H54 (cell line): ENCODE measurements around the gene SELENOH.

Source experiments
- DNase-seq: peaks from one replicate; pipeline ENCODE4 v3.0.0; 2011; ENCODE audit warnings: low spot score, mixed read lengths; ENCODE audit not compliant: insufficient read length
- FAIRE-seq: peaks from 3 replicates; lab custom pipeline; 2011; peaks lifted over from hg19 to GRCh38; lab: Jason Lieb, UNC
- POLR2A ChIP-seq: IDR thresholded peaks from 2 replicates; pipeline ENCODE4 v1.6.1; 2011; ENCODE audit warnings: low read depth, mild to moderate bottlenecking, low read length

The SELENOH gene

DNA sequence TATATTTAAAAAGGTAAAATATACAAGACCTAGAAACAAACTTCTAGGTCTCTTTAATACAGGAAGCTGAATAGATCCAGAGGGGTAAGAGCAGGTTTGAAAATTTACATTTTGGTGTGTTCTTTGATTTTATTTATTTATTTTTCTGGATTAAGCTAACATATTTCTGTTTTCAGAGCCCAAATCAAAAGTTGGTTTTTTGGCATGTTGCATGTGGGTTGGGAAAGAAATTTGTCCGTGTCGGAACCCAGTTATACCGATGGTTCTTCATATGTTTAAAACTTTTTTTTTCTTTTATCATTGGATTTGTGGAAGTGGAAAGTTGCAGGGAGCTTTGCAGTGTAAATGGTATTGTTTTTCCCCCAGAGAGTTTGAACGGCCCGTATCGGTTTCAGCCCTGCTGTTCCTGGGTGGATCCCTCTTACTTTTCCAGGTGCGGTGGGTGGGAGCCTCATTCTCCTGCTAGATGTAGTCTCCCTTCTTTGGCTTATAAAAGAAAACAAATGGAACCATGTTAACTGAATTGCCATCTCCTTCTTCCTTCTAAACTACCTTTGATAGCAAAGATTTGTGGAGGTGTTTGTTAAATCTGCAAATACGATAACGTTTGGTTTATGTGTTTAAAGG lies 21.1 kb downstream of the SELENOH start:
- DNase-seq: no peak
- no peak for TF ChIP-seq POLR2A
- no peak for FAIRE-seq

DNA sequence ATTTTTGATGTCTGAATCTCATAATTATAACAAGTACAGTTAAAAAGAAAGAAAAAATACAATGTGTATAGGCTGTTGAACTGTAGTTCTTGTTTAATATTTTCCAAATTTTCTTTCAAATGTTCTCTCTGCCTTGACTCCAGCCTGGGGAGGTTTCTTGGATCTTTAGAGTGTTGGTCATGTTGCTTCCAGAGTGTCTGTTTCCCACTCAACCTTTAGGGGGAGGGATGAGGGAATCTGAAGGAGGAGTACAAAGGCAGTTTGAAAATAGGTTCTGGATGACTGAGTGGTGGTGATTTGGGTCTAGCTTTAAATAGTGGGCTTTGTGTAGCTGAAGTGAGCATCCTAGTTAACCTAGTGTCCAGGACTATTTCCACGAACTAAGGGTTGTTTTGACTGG lies 22.3 kb downstream of the SELENOH start:
- DNase-seq: no peak
- no peak for FAIRE-seq
- TF ChIP-seq POLR2A: no peak

DNA sequence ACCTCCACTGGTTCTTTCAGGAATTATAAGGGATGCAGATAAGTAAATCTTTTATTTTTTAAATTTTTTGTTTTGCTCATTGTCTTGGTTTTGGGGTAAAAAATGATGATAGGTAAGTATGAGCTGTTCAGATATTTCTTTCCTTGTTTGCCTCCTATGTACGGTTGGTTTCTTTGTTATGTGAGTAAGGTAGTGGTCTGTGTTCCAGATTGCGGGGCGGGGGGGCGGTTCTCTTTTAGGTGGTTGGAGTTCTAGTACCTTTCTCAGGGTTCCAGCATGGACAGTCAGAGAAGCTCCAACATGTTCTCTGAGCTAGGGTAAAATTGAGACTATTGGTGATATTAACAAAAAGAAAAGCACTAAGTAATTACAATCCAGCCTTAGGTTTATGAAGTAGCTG lies 22.7 kb downstream of the SELENOH start:
- no peak for FAIRE-seq
- no peak for TF ChIP-seq POLR2A
- no peak for DNase-seq

DNA sequence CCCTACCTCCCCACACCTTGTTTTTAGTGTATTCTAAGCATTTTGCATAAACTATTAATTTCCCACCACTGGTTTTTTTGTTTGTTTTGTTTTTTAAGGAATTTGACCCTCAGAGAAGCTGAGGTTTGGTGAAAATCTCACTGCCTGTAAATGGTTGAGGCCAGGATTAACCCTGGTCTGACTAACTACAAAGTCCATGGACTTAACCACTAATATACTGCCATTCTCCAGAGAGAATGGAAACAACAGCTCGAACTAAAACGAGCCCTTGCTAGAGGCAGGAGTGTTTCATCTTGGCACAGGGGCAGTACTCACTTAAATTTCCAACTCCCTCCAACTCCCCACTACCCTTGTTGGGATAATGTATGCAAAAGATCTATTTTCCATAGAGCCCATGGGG lies 23.3 kb downstream of the SELENOH start:
- FAIRE-seq (no peak), DNase-seq (no peak)
- no peak for TF ChIP-seq POLR2A

DNA sequence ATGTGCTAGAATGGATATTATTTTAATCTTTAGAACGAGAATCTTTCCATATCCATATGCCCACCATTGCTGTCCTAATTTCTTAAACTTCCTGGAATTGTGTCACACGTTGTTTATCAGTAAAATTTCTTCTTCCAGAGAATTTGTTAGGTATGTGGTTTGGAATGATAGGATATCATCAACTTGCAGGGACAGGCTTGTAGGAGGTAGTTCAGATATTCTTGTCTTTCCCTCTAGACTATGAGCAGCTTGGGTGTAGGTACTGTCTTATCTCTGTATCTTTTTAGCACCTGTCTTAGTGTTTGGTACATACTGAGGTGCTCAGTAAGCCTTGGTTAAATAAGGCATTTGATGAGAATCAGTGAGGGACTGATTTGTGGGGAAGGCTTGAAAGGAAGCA lies 23.7 kb downstream of the SELENOH start:
- no peak for TF ChIP-seq POLR2A
- DNase-seq: no peak
- no peak for FAIRE-seq

DNA sequence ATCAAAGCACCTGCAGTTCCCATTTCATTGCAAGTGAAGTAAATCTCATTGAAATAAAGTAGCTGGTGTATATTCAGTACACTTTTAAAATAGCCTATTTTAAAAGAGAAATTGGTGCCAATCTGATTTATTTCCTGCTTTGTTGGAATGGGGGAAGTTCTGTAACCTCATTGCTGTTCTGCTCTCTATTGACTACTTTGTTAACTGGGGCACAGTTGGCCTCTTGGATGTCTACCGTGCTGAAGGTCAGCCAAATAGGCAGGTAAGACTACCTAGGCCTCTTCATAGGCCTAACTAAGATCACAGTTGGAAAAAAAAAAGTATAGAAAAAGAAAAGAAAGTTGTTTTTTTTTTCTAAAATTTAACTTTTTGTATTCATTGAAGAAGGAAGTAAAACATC lies 29.5 kb downstream of the SELENOH start:
- no peak for TF ChIP-seq POLR2A
- FAIRE-seq (no peak), DNase-seq (no peak)

DNA sequence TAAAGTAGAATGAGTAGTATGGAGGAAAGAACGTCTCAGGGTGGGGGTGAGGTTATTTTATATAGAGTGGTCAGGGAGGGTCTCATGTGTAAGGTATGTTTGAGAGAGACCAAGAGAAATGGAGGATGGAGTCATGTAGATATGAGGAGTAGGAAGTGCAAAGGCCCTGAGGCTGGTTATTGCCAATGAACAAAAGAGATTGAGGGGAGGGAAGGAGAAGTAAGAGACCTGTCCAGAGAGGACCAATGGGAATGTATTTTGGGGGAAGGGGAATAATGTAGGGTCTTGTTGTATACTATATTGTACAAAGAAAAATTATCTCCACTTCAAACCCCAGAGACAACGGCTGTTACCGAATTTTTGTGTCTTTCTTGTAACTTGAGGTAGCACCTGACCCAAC lies 30.1 kb downstream of the SELENOH start:
- TF ChIP-seq POLR2A: no peak
- DNase-seq: no peak
- no peak for FAIRE-seq

DNA sequence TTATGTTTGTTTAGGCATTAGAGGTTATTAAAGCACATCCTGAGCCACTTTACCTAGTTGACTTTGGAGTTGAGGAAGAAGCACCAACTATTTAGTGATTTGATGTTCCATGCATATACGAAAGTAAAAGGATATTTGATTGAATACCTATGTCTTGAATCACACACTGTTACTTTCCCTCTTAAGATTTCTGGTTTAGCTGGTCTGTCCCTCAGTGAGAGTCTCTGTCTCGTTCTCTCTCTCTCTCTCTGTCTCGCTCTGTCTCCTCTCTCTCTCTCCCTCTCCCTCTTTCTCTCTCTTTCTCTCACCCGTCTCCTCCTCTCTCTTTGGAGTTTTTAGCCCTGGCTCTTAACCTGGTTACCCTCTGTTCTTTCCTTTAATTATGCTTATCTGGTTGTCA lies 31.3 kb downstream of the SELENOH start:
- FAIRE-seq (no peak), DNase-seq (no peak)
- TF ChIP-seq POLR2A: no peak

DNA sequence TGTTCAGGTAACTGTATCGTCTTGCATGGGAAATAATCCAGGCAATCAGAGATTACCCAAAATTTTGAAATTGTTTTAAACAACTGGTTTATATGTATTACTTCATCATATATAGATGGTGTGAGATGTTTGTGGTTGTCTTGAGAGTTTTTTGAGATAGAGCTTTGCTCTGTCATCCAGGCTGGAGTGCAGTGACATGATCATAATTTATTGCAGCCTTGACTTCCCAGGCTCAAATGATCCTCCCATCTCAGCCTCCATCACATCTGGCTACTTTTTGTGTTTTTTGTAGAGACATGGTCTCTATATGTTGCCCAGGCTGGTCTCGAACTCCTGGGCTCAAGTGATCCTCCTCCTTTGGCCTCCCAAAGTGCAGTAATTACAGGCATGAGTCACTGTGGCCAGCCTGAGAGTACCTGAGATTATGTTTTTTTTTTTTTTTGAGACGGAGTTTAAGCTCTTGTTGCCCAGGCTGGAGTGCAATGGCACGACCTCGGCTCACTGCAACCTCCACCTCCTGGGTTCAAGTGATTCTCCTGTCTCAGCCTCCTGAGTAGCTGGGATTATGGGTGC lies 31.8 kb downstream of the SELENOH start:
- FAIRE-seq (no peak), DNase-seq (no peak)
- no peak for TF ChIP-seq POLR2A

DNA sequence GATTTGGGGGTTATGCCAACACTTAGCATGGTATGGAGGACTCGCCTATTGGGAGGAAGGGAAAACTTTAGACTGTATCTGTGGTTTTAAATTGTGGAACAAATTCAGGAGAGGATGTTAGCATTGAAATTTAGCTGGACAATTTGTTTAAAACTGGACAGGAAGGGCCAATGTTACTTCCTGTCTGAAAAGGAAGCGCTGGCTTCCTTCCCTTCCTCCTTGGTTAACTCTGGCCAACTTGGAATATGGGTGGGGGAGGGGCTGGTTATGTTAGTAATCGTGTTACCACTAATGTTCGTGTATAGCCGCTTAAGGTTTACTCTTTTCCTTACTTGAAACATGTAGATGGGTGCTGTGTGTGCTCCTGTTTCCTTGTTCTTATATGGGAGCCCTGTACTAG lies 34.2 kb downstream of the SELENOH start:
- TF ChIP-seq POLR2A: no peak
- FAIRE-seq (no peak), DNase-seq (no peak)

DNA sequence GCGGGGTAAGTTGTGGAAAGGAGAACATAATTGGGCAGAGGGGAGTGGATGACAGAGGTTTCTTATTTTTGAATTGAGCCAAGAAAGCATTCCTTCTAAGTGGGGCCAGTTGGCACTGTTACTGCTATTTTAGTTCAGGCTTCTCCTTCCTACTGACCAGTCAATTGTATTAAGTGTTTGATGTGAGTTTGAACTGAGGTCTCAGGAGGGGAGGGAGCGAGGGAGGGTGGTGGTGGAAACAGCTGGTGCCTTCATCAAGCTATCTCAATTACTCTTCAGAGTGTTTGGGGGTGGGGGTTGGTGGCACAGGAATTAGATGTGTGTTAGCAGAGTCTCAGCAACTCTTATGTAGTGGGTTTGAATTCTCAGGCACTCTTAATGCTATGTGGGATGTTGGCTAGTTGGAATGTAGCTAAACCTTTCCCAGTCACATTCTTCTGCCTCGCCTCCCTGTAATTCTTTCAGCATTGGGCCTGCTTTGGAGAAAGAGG lies 34.8 kb downstream of the SELENOH start:
- FAIRE-seq: no peak
- DNase-seq: no peak
- TF ChIP-seq POLR2A: no peak

DNA sequence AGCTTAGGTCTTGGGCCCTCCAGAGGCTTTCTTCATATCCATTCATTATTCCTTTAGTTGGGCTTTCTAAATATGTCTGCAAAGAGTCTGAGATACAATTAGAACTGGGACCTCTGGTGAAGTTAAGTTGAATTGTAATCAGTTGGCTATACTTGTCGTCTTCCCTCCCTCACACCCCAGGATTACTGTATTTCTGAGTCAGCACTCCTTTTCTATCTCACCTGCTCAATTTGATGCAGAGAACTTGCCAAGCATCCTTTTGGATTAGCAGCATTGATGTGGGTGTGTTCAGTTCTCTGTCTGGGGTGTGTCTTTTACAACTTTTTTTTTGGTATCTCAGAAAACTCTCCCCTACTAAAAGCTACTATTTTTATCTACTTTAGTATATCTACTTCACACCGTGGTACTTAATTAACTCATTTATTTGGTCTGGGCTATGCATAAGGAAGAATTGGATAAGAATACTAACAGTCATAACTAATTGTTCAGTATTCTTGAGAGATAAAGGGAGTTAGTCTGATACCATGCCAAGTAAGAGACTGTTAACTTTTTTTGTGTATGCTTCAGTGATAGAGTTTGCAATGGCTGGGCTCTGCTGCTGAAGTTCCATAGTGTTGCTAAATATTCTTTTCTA lies 35.4 kb downstream of the SELENOH start:
- FAIRE-seq (no peak), DNase-seq (no peak)
- no peak for TF ChIP-seq POLR2A

DNA sequence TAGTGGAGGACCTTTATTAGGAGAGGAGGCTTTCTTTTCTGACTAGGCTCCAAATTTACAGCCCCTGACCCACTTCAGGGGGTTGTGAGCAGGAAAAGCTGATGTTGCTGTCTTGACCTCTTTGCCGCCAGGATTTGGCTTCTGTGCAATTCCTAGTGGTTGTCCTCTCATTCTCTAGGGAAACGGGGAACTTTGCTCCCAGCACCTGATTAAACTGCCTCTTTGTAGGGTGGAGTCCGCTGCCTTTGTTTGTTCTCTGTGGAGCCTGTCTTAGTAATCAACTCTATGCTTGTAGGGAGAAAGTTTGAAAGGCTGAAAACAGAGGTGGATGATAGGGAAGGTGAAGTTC lies 36.7 kb downstream of the SELENOH start:
- TF ChIP-seq POLR2A: no peak
- no peak for FAIRE-seq
- no peak for DNase-seq

DNA sequence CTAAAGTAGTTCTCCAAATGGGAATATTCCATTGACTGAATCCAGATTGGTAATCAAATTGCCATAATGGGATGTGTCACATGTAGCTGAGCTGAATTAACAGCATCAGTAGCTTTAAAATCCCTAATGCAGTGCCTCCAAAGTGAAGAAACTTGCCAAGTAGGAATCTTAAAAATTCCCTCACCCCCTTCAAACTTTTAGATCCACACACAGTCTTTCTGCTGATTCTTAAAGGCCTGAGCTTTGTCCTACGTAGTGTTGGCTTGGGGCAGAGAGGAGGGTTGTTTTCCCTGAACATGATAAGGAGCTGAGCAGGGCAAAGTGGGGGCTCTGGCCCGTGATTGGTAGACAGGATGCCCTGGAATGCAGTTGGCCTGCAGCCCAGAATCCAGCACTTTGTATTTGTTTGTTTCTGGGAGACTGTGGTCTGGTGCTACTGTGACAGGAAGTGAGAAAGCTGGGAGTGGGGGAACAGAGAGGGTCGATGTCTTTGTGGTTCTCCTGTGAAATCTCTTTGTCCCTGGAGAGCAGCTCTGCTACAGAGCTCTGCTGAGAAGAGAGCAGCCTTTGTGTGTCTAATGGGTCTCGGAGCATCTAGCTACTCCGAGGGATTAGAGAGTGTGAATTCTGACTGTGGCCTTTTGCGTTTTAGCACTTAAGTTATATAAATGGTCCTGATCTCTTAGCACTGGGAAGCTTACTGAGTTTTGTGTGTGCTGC lies 37.2 kb downstream of the SELENOH start:
- FAIRE-seq (peak; percentile 61), DNase-seq (peak; percentile 67)
- TF ChIP-seq POLR2A: no peak
